OCI-LY7 (cell line): ENCODE data around the gene TMIGD3. TPM values are rescaled to one million over a fixed set of nuclear protein-coding genes. Genes with fewer than 3 reads are reported as not detected.
A peak's percentile ranks its signal among the peaks of the same experiment; 100 is the strongest.

Source experiments
- BruUV-seq: library from RNA; stranded (reverse); fragments of 400-500 nt; replicated peaks from 2 replicates; lab custom pipeline; 2021; lab: Mats Ljungman, UMichigan
- CTCF ChIA-PET: fragments of 300-600 bp; sonication (Branson Sonifier 250); formaldehyde crosslinking; loops from one replicate; lab custom pipeline; 2022; ENCODE audit warnings: antibody characterized with exemption; ENCODE audit not compliant: unreplicated experiment; lab: Charles Lee
- POLR2A ChIA-PET: fragments of 300-600 bp; sonication (Branson Sonifier 250); formaldehyde crosslinking; loops from one replicate; lab custom pipeline; 2022; ENCODE audit warnings: antibody characterized with exemption; lab: Charles Lee
- DNase-seq: peaks from one replicate; pipeline ENCODE4 v3.0.0-alpha.2; 2015; ENCODE audit warnings: low spot score
- H2AFZ ChIP-seq: fragments of 200-600 bp; sonication (generic), shearing (Covaris generic); 2 replicates; pipeline ENCODE4 v1.6.1; 2014; ENCODE audit warnings: mild to moderate bottlenecking, antibody characterized with exemption, low read length, moderate library complexity
- H3K27ac ChIP-seq: fragments of 200-600 bp; sonication (generic); 2 replicates; pipeline ENCODE4 v1.5.1; 2014; ENCODE audit warnings: mixed run types, low read depth, mild to moderate bottlenecking, moderate library complexity, low read length, inconsistent platforms; ENCODE audit not compliant: poor library complexity, severe bottlenecking
- H3K36me3 ChIP-seq: fragments of 200-600 bp; sonication (generic); 2 replicates; pipeline ENCODE4 v1.6.1; 2014; ENCODE audit warnings: mild to moderate bottlenecking, antibody characterized with exemption, low read length, moderate library complexity, mixed read lengths; ENCODE audit not compliant: insufficient read depth
- H3K4me1 ChIP-seq: fragments of 200-600 bp; sonication (generic); 2 replicates; pipeline ENCODE4 v1.5.1; 2014; ENCODE audit warnings: mild to moderate bottlenecking, low read length; ENCODE audit not compliant: insufficient read depth, poor library complexity, severe bottlenecking
- H3K4me2 ChIP-seq: fragments of 200-600 bp; sonication (generic); 2 replicates; pipeline ENCODE4 v1.6.1; 2014; ENCODE audit warnings: mild to moderate bottlenecking, low read length
- H3K4me3 ChIP-seq: fragments of 200-600 bp; sonication (generic); 2 replicates; pipeline ENCODE4 v1.5.1; 2014; ENCODE audit warnings: mild to moderate bottlenecking, low read depth, low read length; ENCODE audit not compliant: poor library complexity, severe bottlenecking
- H3K79me2 ChIP-seq: fragments of 200-600 bp; sonication (generic); 2 replicates; pipeline ENCODE4 v1.6.1; 2016; ENCODE audit warnings: low read depth, mild to moderate bottlenecking, low read length, moderate library complexity, mixed read lengths; ENCODE audit not compliant: insufficient read depth
- H3K9me2 ChIP-seq: fragments of 200-600 bp; sonication (generic); 2 replicates; pipeline ENCODE4 v1.6.1; 2016; ENCODE audit warnings: mild to moderate bottlenecking, low read length, mixed read lengths; ENCODE audit not compliant: insufficient read depth
- H3K9me3 ChIP-seq: fragments of 200-600 bp; sonication (generic); 2 replicates; pipeline ENCODE4 v1.6.1; 2014; ENCODE audit warnings: mild to moderate bottlenecking, mixed run types, low read length, mixed read lengths
- H4K20me1 ChIP-seq: fragments of 200-600 bp; sonication (generic); 2 replicates; pipeline ENCODE4 v1.6.1; 2014; ENCODE audit warnings: mild to moderate bottlenecking, antibody characterized with exemption, low read length, moderate library complexity, mixed read lengths; ENCODE audit not compliant: insufficient read depth
- CTCF ChIP-seq: fragments of 200-600 bp; sonication (generic); conservative IDR thresholded peaks from 2 replicates; pipeline ENCODE4 v1.5.1; 2014; ENCODE audit warnings: mild to moderate bottlenecking, antibody characterized with exemption, low read length, moderate library complexity, mixed read lengths
- EZH2phosphoT487 ChIP-seq: fragments of 200-600 bp; sonication (generic); IDR thresholded peaks from 2 replicates; pipeline ENCODE4 v1.6.1; 2018; ENCODE audit warnings: low read depth, borderline replicate concordance, mild to moderate bottlenecking, mixed run types, antibody characterized with exemption, low read length, moderate library complexity, mixed read lengths
- intact Hi-C: fragments of 100-400 bp; cut with micrococcal nuclease; formaldehyde crosslinking; loops from one replicate; pipeline ENCODE4 v1.10.0; 2022; ENCODE audit not compliant: unreplicated experiment
- total RNA-seq, 2 experiments: library from RNA; depleted of rRNA in 1 of 2; stranded (reverse); fragments of >200 nt in 1 of 2; shearing (Covaris generic) in 1 of 2; gene quantifications; 2 replicates each; pipeline ENCODE4 v1.2.3, GENCODE V29; 2014 to 2022

TMIGD3 gene
- total RNA-seq, 2 experiments from 2014 or later, result not detected

GRCh38 chr1:111455642-111456031 is 47.8 kb downstream of the TMIGD3 start:
- H3K4me2 ChIP-seq, result no peak overlapping the region
- peaks cover 21% of the 10 kb centered on the region for H3K4me1 ChIP-seq
- DNase-seq, result no peak
- H2AFZ ChIP-seq, result no peak overlapping the region
- H3K27ac ChIP-seq, result no peak overlapping the region
- no peaks in the 10 kb centered on the region for H3K9me2 ChIP-seq
- no peaks in the 10 kb centered on the region for H3K9me3 ChIP-seq
- no peak overlapping the region for H3K4me3 ChIP-seq
- peaks cover 65% of the 10 kb centered on the region for H3K79me2 ChIP-seq
- intact Hi-C loops, result no loop called here
- CTCF ChIA-PET, result no interaction called here
- peaks cover 97% of the 10 kb centered on the region for H3K36me3 ChIP-seq
- no peak for TF ChIP-seq EZH2phosphoT487
- TF ChIP-seq CTCF, result no peak
- POLR2A ChIA-PET, result interaction anchor here (0.6 kb wide), 1 partner anchor 51 kb away, joined by 3 read pairs; no protein-coding TSS in a partner anchor
- BruUV-seq, result no TSS peak
- 0 out of 2 replicates have a peak, but pooled peaks cover 5% of the 10 kb centered on the region for H4K20me1 ChIP-seq

GRCh38 chr1:111454859-111455641 is 48.4 kb downstream of the TMIGD3 start:
- CTCF ChIA-PET, result no interaction called here
- peaks cover 27% of the 10 kb centered on the region for H3K4me1 ChIP-seq
- no peak for DNase-seq

More at GRCh38 chr1:111454859-111455641, 48.4 kb downstream of the TMIGD3 start:
- H4K20me1 ChIP-seq, result peaks cover 9% of the 10 kb centered on the region; the same call in 1 of the 2 replicates
- no peak overlapping the region for H3K4me3 ChIP-seq
- H3K79me2 ChIP-seq, result peaks cover 70% of the 10 kb centered on the region
- no peak overlapping the region for H2AFZ ChIP-seq
- H3K9me2 ChIP-seq, result no peaks in the 10 kb centered on the region
- peaks cover 99% of the 10 kb centered on the region for H3K36me3 ChIP-seq
- H3K9me3 ChIP-seq, result no peaks in the 10 kb centered on the region
- no TSS peak for BruUV-seq
- intact Hi-C loops, result no loop called here
- POLR2A ChIA-PET, result no interaction called here
- no peak for TF ChIP-seq EZH2phosphoT487
- TF ChIP-seq CTCF, result no peak
- H3K4me2 ChIP-seq, result 0 out of 2 replicates have a peak overlapping the region, but pooled peaks have one; percentile 2
- H3K27ac ChIP-seq, result no peak overlapping the region
